Endothelial cell of umbilical vein (primary cell): Measurements from ENCODE around the gene DMXL1. TPM values are rescaled to one million over a fixed set of nuclear protein-coding genes. Genes with fewer than 3 reads are reported as not detected.

Experiments used
- BruUV-seq: library from RNA; stranded (reverse); fragments of 400-500 nt; replicated peaks from 2 replicates; lab custom pipeline; 2021; lab: Mats Ljungman, UMichigan
- CTCF ChIA-PET: fragments of 300-600, 350-600 bp; sonication (Branson Sonifier 250); formaldehyde crosslinking; loops from one replicate; lab custom pipeline; 2021; ENCODE audit warnings: antibody characterized with exemption, inconsistent platforms; lab: Charles Lee
- POLR2A ChIA-PET: fragments of 300-600, 350-600 bp; sonication (Branson Sonifier 250); formaldehyde crosslinking; loops from one replicate; lab custom pipeline; 2021; ENCODE audit warnings: antibody characterized with exemption, inconsistent platforms; lab: Charles Lee
- DNase-seq: peaks from one replicate; pipeline ENCODE4 v3.0.0-alpha.2; 2011; ENCODE audit warnings: low read depth, low spot score
- FAIRE-seq: peaks from 2 replicates; lab custom pipeline; 2011; peaks lifted over from hg19 to GRCh38; lab: Jason Lieb, UNC
- H2AFZ ChIP-seq: 2 replicates; pipeline ENCODE4 v1.6.0; 2012; ENCODE audit warnings: low read depth, low read length, control low read depth, inconsistent platforms
- H3K27ac ChIP-seq: 2 replicates; pipeline ENCODE4 v1.5.1; 2011; ENCODE audit warnings: low read depth, mild to moderate bottlenecking, control low read depth, low read length, moderate library complexity; ENCODE audit not compliant: insufficient read depth
- H3K27me3 ChIP-seq, 2 experiments: 2 replicates each; pipeline versions ENCODE4 v1.6.0 to v1.6.1; 2011; ENCODE audit warnings: low read length in 2 of 2, mixed read lengths in 1 of 2; ENCODE audit not compliant: control insufficient read depth in 2 of 2, insufficient read depth in 2 of 2
- H3K36me3 ChIP-seq, 2 experiments: 2 replicates in 1 of 2; 3 replicates in 1 of 2; pipeline ENCODE4 v1.5.1; 2011; ENCODE audit warnings: low read length in 2 of 2, mild to moderate bottlenecking in 1 of 2, moderate library complexity in 1 of 2; ENCODE audit not compliant: control insufficient read depth in 2 of 2, insufficient read depth in 2 of 2; ENCODE audit errors: extremely low read depth in 1 of 2
- H3K4me1 ChIP-seq: 3 replicates; pipeline ENCODE4 v1.5.1; 2011; ENCODE audit warnings: mild to moderate bottlenecking, low read length; ENCODE audit not compliant: control insufficient read depth, insufficient read depth; ENCODE audit errors: extremely low read depth
- H3K4me2 ChIP-seq: 2 replicates; pipeline ENCODE4 v1.6.1; 2011; ENCODE audit warnings: low read length, control low read depth, mixed read lengths; ENCODE audit not compliant: insufficient read depth
- H3K4me3 ChIP-seq, 3 experiments: fragments of 200-600 bp in 1 of 3; sonication (generic), shearing (Covaris generic) in 1 of 3; replicated peaks in 1 of 3; 2 replicates each; pipeline ENCODE4 v1.5.1; 2011 to 2016; ENCODE audit warnings: control low read depth in 3 of 3, low read length in 3 of 3, mild to moderate bottlenecking in 2 of 3, inconsistent platforms in 1 of 3, low read depth in 1 of 3, moderate library complexity in 1 of 3; ENCODE audit not compliant: insufficient read depth in 1 of 3
- H3K79me2 ChIP-seq: 2 replicates; pipeline ENCODE4 v1.6.0; 2012; ENCODE audit warnings: low read length, inconsistent platforms; ENCODE audit not compliant: control insufficient read depth, insufficient read depth
- H3K9ac ChIP-seq: replicated peaks from 2 replicates; pipeline ENCODE3; 2011; ENCODE audit warnings: low read length, control low read depth; ENCODE audit not compliant: insufficient read depth; ENCODE audit errors: extremely low read depth
- H3K9me1 ChIP-seq: replicated peaks from 3 replicates; pipeline ENCODE4 v1.6.0; 2011; ENCODE audit warnings: mild to moderate bottlenecking, low read length; ENCODE audit not compliant: control insufficient read depth, insufficient read depth; ENCODE audit errors: extremely low read depth
- H3K9me3 ChIP-seq: replicated peaks from 2 replicates; pipeline ENCODE4 v1.5.1; 2012; ENCODE audit warnings: low read length, inconsistent platforms; ENCODE audit not compliant: control insufficient read depth, insufficient read depth
- H4K20me1 ChIP-seq: replicated peaks from 2 replicates; pipeline ENCODE3; 2011; ENCODE audit warnings: mild to moderate bottlenecking, low read length; ENCODE audit not compliant: control insufficient read depth, insufficient read depth; ENCODE audit errors: extremely low read depth
- EZH2 ChIP-seq: IDR thresholded peaks from 2 replicates; pipeline ENCODE4 v1.6.1; 2012; ENCODE audit warnings: borderline replicate concordance, low read depth, mild to moderate bottlenecking, moderate library complexity, low read length, inconsistent platforms; ENCODE audit not compliant: severe bottlenecking
- FOS ChIP-seq: IDR thresholded peaks from 2 replicates; pipeline ENCODE4 v1.6.1; 2011; ENCODE audit warnings: mild to moderate bottlenecking, low read length, moderate library complexity, borderline replicate concordance; ENCODE audit not compliant: insufficient read depth
- GATA2 ChIP-seq: IDR thresholded peaks from 2 replicates; pipeline ENCODE4 v1.7.0; 2011; ENCODE audit warnings: low read depth, mild to moderate bottlenecking, moderate library complexity, mixed read lengths, low read length; ENCODE audit not compliant: insufficient read length, insufficient read depth
- JUN ChIP-seq: IDR thresholded peaks from 2 replicates; pipeline ENCODE4 v1.6.1; 2011; ENCODE audit warnings: borderline replicate concordance, low read depth; ENCODE audit not compliant: insufficient read length, insufficient read depth
- MYC ChIP-seq: IDR thresholded peaks from one replicate; pipeline ENCODE4 v1.6.1; 2011; ENCODE audit warnings: mild to moderate bottlenecking, low read depth, low read length
- POLR2A ChIP-seq: IDR thresholded peaks from 2 replicates; pipeline ENCODE4 v1.6.1; 2012; ENCODE audit warnings: low read depth, mild to moderate bottlenecking, control low read depth, low read length
- POLR2AphosphoS5 ChIP-seq: IDR thresholded peaks from 2 replicates; pipeline ENCODE4 v1.6.1; 2012; ENCODE audit warnings: low read depth, mild to moderate bottlenecking, control low read depth, low read length, moderate library complexity; ENCODE audit not compliant: insufficient read depth
- dilution Hi-C: fragments of 300-500 bp; cut with MboI; formaldehyde crosslinking; loops from one replicate; pipeline ENCODE4 v1.15.0; 2019; ENCODE audit warnings: low sequenced_read_pairs; ENCODE audit not compliant: extremely low pct_ligation_motif_present
- intact Hi-C: fragments of 100-400 bp; cut with micrococcal nuclease; formaldehyde crosslinking; loops from one replicate; pipeline ENCODE4 v1.10.0; 2022
- polyA plus RNA-seq, 4 experiments: library from polyadenylated mRNA; depleted of rRNA in 3 of 4; stranded (reverse) in 3 of 4; unstranded in 1 of 4; fragments of >200 nt; gene quantifications; 2 replicates each; pipeline versions ENCODE4 v1.2.1 to v1.2.3, GENCODE V29; 2011 to 2012; ENCODE audit warnings: missing spikeins in 1 of 4
- total RNA-seq: library from RNA; stranded (reverse); gene quantifications from 2 replicates; pipeline ENCODE4 v1.2.3, GENCODE V29; 2021
- TF ChIP-seq, protein P1 (sequence below): IDR thresholded peaks from 2 replicates; pipeline ENCODE4 v1.6.1; 2011; ENCODE audit not compliant: insufficient read depth, insufficient read length
- TF ChIP-seq, protein P2 (sequence below), 2 donors: IDR thresholded peaks; 1 replicate in 1 of 2; 2 replicates in 1 of 2; pipeline ENCODE4 v1.5.1; 2011; ENCODE audit warnings: low read length in 2 of 2, mild to moderate bottlenecking in 2 of 2, moderate library complexity in 2 of 2, control low read depth in 1 of 2, inconsistent platforms in 1 of 2, low read depth in 1 of 2; ENCODE audit not compliant: insufficient read depth in 1 of 2; ENCODE audit errors: extremely low read depth in 1 of 2

DMXL1 gene
- total and polyA plus RNA-seq, 2 donors (not counting 3 experiments of a cell fraction or from before 2014, with no cell fraction given), result 5.4 to 24.7 TPM

DNA sequence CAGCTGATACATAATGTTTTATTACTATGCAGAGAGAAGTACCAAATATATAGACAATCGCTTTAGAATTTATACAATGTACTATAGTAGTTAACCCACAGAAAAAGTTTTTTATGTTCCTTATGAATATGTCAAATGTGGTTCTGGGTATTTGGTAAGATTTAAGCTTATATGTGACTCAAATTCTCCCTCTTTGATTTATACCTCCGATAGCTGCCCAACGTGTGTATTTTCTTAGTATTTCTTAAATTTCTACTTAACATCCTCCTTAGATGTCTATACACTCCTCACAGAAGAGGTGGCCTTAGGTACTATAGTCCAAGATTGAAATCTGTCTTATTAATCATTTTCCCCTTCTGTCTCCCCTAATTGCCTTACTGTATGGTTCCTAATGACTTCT lies 146.3 kb downstream of the DMXL1 start:
- no TSS peak for BruUV-seq
- Histone ChIP-seq H4K20me1 (no peaks in the 10 kb centered on the region), H3K4me3 (no peak overlapping the region), H3K9me1 (no peaks in the 10 kb centered on the region), H3K4me2 (no peak overlapping the region), H3K9me3 (no peaks in the 10 kb centered on the region), H3K27ac (no peak overlapping the region), H3K79me2 (no peaks in the 10 kb centered on the region), H3K36me3 (no peaks in the 10 kb centered on the region), H3K27me3 (no peaks in the 10 kb centered on the region), H2AFZ (no peak overlapping the region), H3K9ac (no peak overlapping the region), H3K4me1 (peaks cover 5% of the 10 kb centered on the region)
- dilution Hi-C loops, result no loop called here
- no peak for DNase-seq
- ChIA-PET POLR2A (no interaction called here), CTCF (interaction anchor here (1.0 kb wide), 1 partner anchor 49 kb away, joined by 3 read pairs; no protein-coding TSS in a partner anchor)
- intact Hi-C loops, result no loop called here
- no peak for TF ChIP-seq JUN
- TF ChIP-seq POLR2A, result no peak
- no peak for TF ChIP-seq FOS
- TF ChIP-seq, protein P1, sequence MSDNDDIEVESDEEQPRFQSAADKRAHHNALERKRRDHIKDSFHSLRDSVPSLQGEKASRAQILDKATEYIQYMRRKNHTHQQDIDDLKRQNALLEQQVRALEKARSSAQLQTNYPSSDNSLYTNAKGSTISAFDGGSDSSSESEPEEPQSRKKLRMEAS, result no peak
- TF ChIP-seq, protein P2, sequence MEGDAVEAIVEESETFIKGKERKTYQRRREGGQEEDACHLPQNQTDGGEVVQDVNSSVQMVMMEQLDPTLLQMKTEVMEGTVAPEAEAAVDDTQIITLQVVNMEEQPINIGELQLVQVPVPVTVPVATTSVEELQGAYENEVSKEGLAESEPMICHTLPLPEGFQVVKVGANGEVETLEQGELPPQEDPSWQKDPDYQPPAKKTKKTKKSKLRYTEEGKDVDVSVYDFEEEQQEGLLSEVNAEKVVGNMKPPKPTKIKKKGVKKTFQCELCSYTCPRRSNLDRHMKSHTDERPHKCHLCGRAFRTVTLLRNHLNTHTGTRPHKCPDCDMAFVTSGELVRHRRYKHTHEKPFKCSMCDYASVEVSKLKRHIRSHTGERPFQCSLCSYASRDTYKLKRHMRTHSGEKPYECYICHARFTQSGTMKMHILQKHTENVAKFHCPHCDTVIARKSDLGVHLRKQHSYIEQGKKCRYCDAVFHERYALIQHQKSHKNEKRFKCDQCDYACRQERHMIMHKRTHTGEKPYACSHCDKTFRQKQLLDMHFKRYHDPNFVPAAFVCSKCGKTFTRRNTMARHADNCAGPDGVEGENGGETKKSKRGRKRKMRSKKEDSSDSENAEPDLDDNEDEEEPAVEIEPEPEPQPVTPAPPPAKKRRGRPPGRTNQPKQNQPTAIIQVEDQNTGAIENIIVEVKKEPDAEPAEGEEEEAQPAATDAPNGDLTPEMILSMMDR (IDR thresholded peaks at IDR 0.05; ENCODE audit: extremely low read depth in 1 of 2, insufficient read depth in 1 of 2, low read depth in 1 of 2, low read length in 2 of 2), result no peak
- no peak for TF ChIP-seq POLR2AphosphoS5
- TF ChIP-seq EZH2, result no peak
- no peak for TF ChIP-seq MYC
- TF ChIP-seq GATA2, result no peak
- FAIRE-seq, result no peak
